HG02885 (cell line): ENCODE data around the gene GTF3C1.
A peak's percentile ranks its signal among the peaks of the same experiment; 100 is the strongest.
"Not testable (repeated sequence)": the region's sequence is repeated elsewhere in the genome, so short reads cannot be mapped to it uniquely, and the experiment has no call there.

Experiments used
- ATAC-seq: cut with Tn5 transposase; IDR thresholded peaks from one replicate; pipeline ENCODE4 v1.9.1; 2021; ENCODE audit warnings: mild to moderate bottlenecking; ENCODE audit not compliant: unreplicated experiment, poor library complexity

The GTF3C1 gene

GRCh38 chr16:27549746-27550581 is at the start of gene GTF3C1, which contains the start of gene KATNIP:
GTF3C1 (minus strand) TSS chr16:27549913; CDS start chr16:27549890, 23 bp downstream.
KATNIP (plus strand) TSS chr16:27550144; CDS start chr16:27550171, 27 bp downstream.
- peak; percentile 96 for ATAC-seq

- no peak for ATAC-seq
These were observed 49.3 kb upstream of the GTF3C1 start for GRCh38 chr16:27598931-27599565.

GRCh38 chr16:27598220-27598619 is 48.5 kb upstream of the GTF3C1 start:
- ATAC-seq: no peak

- no peak for ATAC-seq
These were observed 47.6 kb upstream of the GTF3C1 start for GRCh38 chr16:27597361-27597760.

GRCh38 chr16:27596411-27596810 is 46.7 kb upstream of the GTF3C1 start:
- ATAC-seq: no peak

GRCh38 chr16:27595993-27596392 is 46.3 kb upstream of the GTF3C1 start:
- no peak for ATAC-seq

GRCh38 chr16:27595475-27595874 is 45.8 kb upstream of the GTF3C1 start:
- no peak for ATAC-seq

- ATAC-seq: no peak
These were observed 42.1 kb upstream of the GTF3C1 start for GRCh38 chr16:27591837-27592236.

- ATAC-seq: no peak
These were observed 38.3 kb upstream of the GTF3C1 start for GRCh38 chr16:27588057-27588456.

GRCh38 chr16:27586711-27587110 is 37.0 kb upstream of the GTF3C1 start:
- ATAC-seq: no peak

GRCh38 chr16:27585200-27585599 is 35.5 kb upstream of the GTF3C1 start:
- ATAC-seq: no peak

- no peak for ATAC-seq
These were observed 33.9 kb upstream of the GTF3C1 start for GRCh38 chr16:27583634-27584033.

- ATAC-seq: no peak
These were observed 33.2 kb upstream of the GTF3C1 start for GRCh38 chr16:27582883-27583282.

- no peak for ATAC-seq
These were observed 29.6 kb upstream of the GTF3C1 start for GRCh38 chr16:27579087-27579980.

GRCh38 chr16:27576729-27577128 is 27.0 kb upstream of the GTF3C1 start:
- ATAC-seq: no peak

GRCh38 chr16:27572711-27573110 is 23.0 kb upstream of the GTF3C1 start:
- no peak for ATAC-seq

- no peak for ATAC-seq
These were observed 22.0 kb upstream of the GTF3C1 start for GRCh38 chr16:27571433-27572326.

- not testable (repeated sequence) for ATAC-seq
These were observed 21.3 kb upstream of the GTF3C1 start for GRCh38 chr16:27570986-27571385.

- no peak for ATAC-seq
These were observed 18.4 kb upstream of the GTF3C1 start for GRCh38 chr16:27568077-27568476.

GRCh38 chr16:27566417-27566816 is 16.7 kb upstream of the GTF3C1 start:
- no peak for ATAC-seq
